Astrocyte (in vitro differentiated cells and primary cell): Measurements from ENCODE around the gene SAMD14. TPM values are rescaled to one million over a fixed set of nuclear protein-coding genes. Genes with fewer than 3 reads are reported as not detected.

Source experiments
- DNase-seq: peaks from one replicate; pipeline ENCODE4 v3.0.0-alpha.2; 2010; ENCODE audit warnings: low read depth
- FAIRE-seq: peaks from 2 replicates; lab custom pipeline; 2011; peaks lifted over from hg19 to GRCh38; lab: Jason Lieb, UNC
- H2AFZ ChIP-seq: 2 replicates; pipeline ENCODE4 v1.6.0; 2012; ENCODE audit warnings: low read depth, low read length, inconsistent platforms
- H3K27ac ChIP-seq: 2 replicates; pipeline ENCODE4 v1.5.1; 2011; ENCODE audit warnings: low read depth, low read length, inconsistent platforms
- H3K27me3 ChIP-seq: 2 replicates; pipeline ENCODE4 v1.6.0; 2011; ENCODE audit warnings: low read length, inconsistent platforms; ENCODE audit not compliant: insufficient read depth
- H3K36me3 ChIP-seq: 2 replicates; pipeline ENCODE4 v1.5.1; 2011; ENCODE audit warnings: low read length, inconsistent platforms; ENCODE audit not compliant: insufficient read depth
- H3K4me1 ChIP-seq: 2 replicates; pipeline ENCODE4 v1.5.1; 2011; ENCODE audit warnings: low read length, inconsistent platforms; ENCODE audit not compliant: insufficient read depth
- H3K4me2 ChIP-seq: 2 replicates; pipeline ENCODE4 v1.6.0; 2012; ENCODE audit warnings: low read length, inconsistent platforms
- H3K4me3 ChIP-seq: 2 replicates; pipeline ENCODE4 v1.5.1; 2011; ENCODE audit warnings: low read depth, mild to moderate bottlenecking, low read length, inconsistent platforms; ENCODE audit not compliant: insufficient read depth
- H3K79me2 ChIP-seq: 2 replicates; pipeline ENCODE4 v1.6.0; 2012; ENCODE audit warnings: mild to moderate bottlenecking, low read length, inconsistent platforms; ENCODE audit not compliant: insufficient read depth
- H3K9ac ChIP-seq: 2 replicates; pipeline ENCODE4 v1.6.0; 2012; ENCODE audit warnings: mild to moderate bottlenecking, low read length, inconsistent platforms
- H3K9me3 ChIP-seq: 2 replicates; pipeline ENCODE4 v1.5.1; 2012; ENCODE audit warnings: low read depth, mild to moderate bottlenecking, low read length, inconsistent platforms; ENCODE audit not compliant: insufficient read depth
- H4K20me1 ChIP-seq: 2 replicates; pipeline ENCODE4 v1.6.0; 2012; ENCODE audit warnings: low read length, inconsistent platforms; ENCODE audit not compliant: insufficient read depth
- H3K27ac Mint-ChIP-seq: one replicate; pipeline ENCODE4 v1.8.0; 2021; ENCODE audit warnings: mild to moderate bottlenecking, mixed read lengths; ENCODE audit not compliant: unreplicated experiment
- H3K27me3 Mint-ChIP-seq: one replicate; pipeline ENCODE4 v1.8.0; 2021; ENCODE audit warnings: low read depth, mixed read lengths; ENCODE audit not compliant: unreplicated experiment
- H3K36me3 Mint-ChIP-seq: one replicate; pipeline ENCODE4 v1.8.0; 2021; ENCODE audit warnings: low read depth, mixed read lengths; ENCODE audit not compliant: unreplicated experiment
- H3K4me1 Mint-ChIP-seq: one replicate; pipeline ENCODE4 v1.8.0; 2021; ENCODE audit warnings: low read depth, mixed read lengths; ENCODE audit not compliant: unreplicated experiment
- H3K4me3 Mint-ChIP-seq: one replicate; pipeline ENCODE4 v1.8.0; 2021; ENCODE audit warnings: mild to moderate bottlenecking, moderate library complexity, mixed read lengths; ENCODE audit not compliant: unreplicated experiment
- H3K9me3 Mint-ChIP-seq: one replicate; pipeline ENCODE4 v1.8.0; 2021; ENCODE audit warnings: mild to moderate bottlenecking, mixed read lengths; ENCODE audit not compliant: unreplicated experiment
- CTCF ChIP-seq: IDR thresholded peaks from 2 replicates; pipeline ENCODE4 v1.5.1; 2011; ENCODE audit warnings: low read depth, mild to moderate bottlenecking, inconsistent platforms, low read length, moderate library complexity; ENCODE audit not compliant: insufficient read depth
- EZH2 ChIP-seq: IDR thresholded peaks from 2 replicates; pipeline ENCODE4 v1.6.1; 2012; ENCODE audit warnings: mild to moderate bottlenecking, low read length, inconsistent platforms; ENCODE audit not compliant: insufficient read depth
- total RNA-seq: library from RNA; stranded (reverse); gene quantifications from 2 replicates; pipeline ENCODE4 v1.2.1, GENCODE V29; 2021

The SAMD14 gene
- total RNA-seq, 1 donor from 2014 or later: 10.8 TPM

- TF ChIP-seq CTCF: peak; percentile 79
- TF ChIP-seq EZH2: no peak
- Histone ChIP-seq H3K4me2 (no peak overlapping the region), H3K27me3 (no peaks in the 10 kb centered on the region), H3K9me3 (no peaks in the 10 kb centered on the region), H3K27ac (no peak overlapping the region), H3K4me1 (no peaks in the 10 kb centered on the region), H3K4me3 (no peak overlapping the region), H3K79me2 (peaks cover 11% of the 10 kb centered on the region), H3K36me3 (peaks cover 44% of the 10 kb centered on the region), H4K20me1 (peaks cover 42% of the 10 kb centered on the region), H2AFZ (no peak overlapping the region), H3K9ac (no peak overlapping the region)
- FAIRE-seq: no peak
- no peaks in the 10 kb centered on the region for H3K4me1 Mint-ChIP-seq
- H3K27ac Mint-ChIP-seq: peak overlapping the region; percentile 41
- H3K4me3 Mint-ChIP-seq: no peak overlapping the region
- H3K27me3 Mint-ChIP-seq: no peaks in the 10 kb centered on the region
- H3K9me3 Mint-ChIP-seq: no peaks in the 10 kb centered on the region
- H3K36me3 Mint-ChIP-seq: peaks cover 12% of the 10 kb centered on the region
- peak; percentile 18 for DNase-seq
Measured at GRCh38 chr17:50087246-50087911, 42.6 kb downstream of the SAMD14 start.

- Mint-ChIP-seq H3K27ac (no peak overlapping the region), H3K27me3 (no peaks in the 10 kb centered on the region), H3K4me3 (no peak overlapping the region), H3K4me1 (no peaks in the 10 kb centered on the region), H3K9me3 (no peaks in the 10 kb centered on the region), H3K36me3 (peaks cover 32% of the 10 kb centered on the region)
- Histone ChIP-seq H3K36me3 (peaks cover 63% of the 10 kb centered on the region), H3K79me2 (peaks cover 17% of the 10 kb centered on the region), H4K20me1 (peaks cover 53% of the 10 kb centered on the region), H3K9ac (no peak overlapping the region), H3K4me3 (no peak overlapping the region), H3K9me3 (no peaks in the 10 kb centered on the region), H3K27me3 (no peaks in the 10 kb centered on the region), H2AFZ (no peak overlapping the region), H3K4me1 (no peaks in the 10 kb centered on the region), H3K27ac (no peak overlapping the region), H3K4me2 (no peak overlapping the region)
- DNase-seq: no peak
- FAIRE-seq: no peak
- TF ChIP-seq EZH2: no peak
- TF ChIP-seq CTCF: no peak
Measured at GRCh38 chr17:50081757-50082156, 48.2 kb downstream of the SAMD14 start.

- Mint-ChIP-seq H3K27me3 (no peaks in the 10 kb centered on the region), H3K36me3 (peaks cover 32% of the 10 kb centered on the region)
- peaks cover 54% of the 10 kb centered on the region for H4K20me1 ChIP-seq
Measured at GRCh38 chr17:50080827-50081226, 49.1 kb downstream of the SAMD14 start.

More at GRCh38 chr17:50080827-50081226, 49.1 kb downstream of the SAMD14 start:
- Histone ChIP-seq H3K9me3 (no peaks in the 10 kb centered on the region), H3K4me2 (no peak overlapping the region), H3K27ac (no peak overlapping the region), H3K36me3 (peaks cover 65% of the 10 kb centered on the region), H2AFZ (no peak overlapping the region), H3K79me2 (peaks cover 19% of the 10 kb centered on the region), H3K27me3 (no peaks in the 10 kb centered on the region), H3K4me1 (no peaks in the 10 kb centered on the region), H3K9ac (no peak overlapping the region), H3K4me3 (no peak overlapping the region)
- TF ChIP-seq EZH2: no peak
- TF ChIP-seq CTCF: no peak
- no peak for DNase-seq
- no peak overlapping the region for H3K27ac Mint-ChIP-seq
- no peaks in the 10 kb centered on the region for H3K9me3 Mint-ChIP-seq
- no peak overlapping the region for H3K4me3 Mint-ChIP-seq
- FAIRE-seq: no peak
- no peaks in the 10 kb centered on the region for H3K4me1 Mint-ChIP-seq
